ENCODE data around the gene AKTIP. TPM values are rescaled to one million over a fixed set of nuclear protein-coding genes. Genes with fewer than 3 reads are reported as not detected.

The AKTIP gene
- total RNA-seq, 2 experiments from 2014 or later = 12.4 to 17.9 TPM

- H3K4me1 ChIP-seq (ENCODE audit: insufficient read depth, low read length, poor library complexity, severe bottlenecking) = no peaks in the 10 kb centered on the region
- H3K4me2 ChIP-seq (ENCODE audit: low read length) = no peak overlapping the region
- no peak overlapping the region for H2AFZ ChIP-seq (ENCODE audit: low read length)
- no peak overlapping the region for H3K27ac ChIP-seq (ENCODE audit: low read depth, low read length, poor library complexity, severe bottlenecking)
- intact Hi-C loops (cut with micrococcal nuclease; ENCODE audit: unreplicated experiment) = no loop called here
- H4K20me1 ChIP-seq (ENCODE audit: insufficient read depth, low read length) = no peaks in the 10 kb centered on the region
- H3K4me3 ChIP-seq (ENCODE audit: low read depth, low read length, poor library complexity, severe bottlenecking) = no peak overlapping the region
- DNase-seq (ENCODE audit: low spot score) = no peak
- H3K9me2 ChIP-seq (ENCODE audit: insufficient read depth, low read length) = no peaks in the 10 kb centered on the region
- H3K79me2 ChIP-seq (ENCODE audit: insufficient read depth, low read depth, low read length) = no peaks in the 10 kb centered on the region
- peaks cover 27% of the 10 kb centered on the region for H3K9me3 ChIP-seq (ENCODE audit: low read length)
- ChIA-PET CTCF (ENCODE audit: unreplicated experiment) (no interaction called here), POLR2A (no interaction called here)
- TF ChIP-seq EZH2phosphoT487 (IDR thresholded peaks at IDR 0.05; ENCODE audit: borderline replicate concordance, low read depth, low read length) = no peak
- no peak for TF ChIP-seq CTCF (conservative IDR thresholded peaks at IDR 0.05; ENCODE audit: low read length)
- H3K36me3 ChIP-seq (ENCODE audit: insufficient read depth, low read length) = peaks cover 96% of the 10 kb centered on the region
- BruUV-seq (replicated peaks) = no TSS peak
Measured at GRCh38 chr16:53484542-53484941, 18.5 kb downstream of the AKTIP start.

- H3K27ac ChIP-seq (ENCODE audit: low read depth, low read length, poor library complexity, severe bottlenecking) = no peak overlapping the region
- DNase-seq (ENCODE audit: low spot score) = no peak
- BruUV-seq (replicated peaks) = no TSS peak
- no peaks in the 10 kb centered on the region for H3K9me2 ChIP-seq (ENCODE audit: insufficient read depth, low read length)
- ChIA-PET POLR2A (interaction anchor here (0.6 to 1.3 kb wide), 2 partner anchors 11 to 1227 kb away, joined by 3 to 5 read pairs; no protein-coding TSS in a partner anchor), CTCF (ENCODE audit: unreplicated experiment) (no interaction called here)
- TF ChIP-seq CTCF (conservative IDR thresholded peaks at IDR 0.05; ENCODE audit: low read length) = no peak
- no peak for TF ChIP-seq EZH2phosphoT487 (IDR thresholded peaks at IDR 0.05; ENCODE audit: borderline replicate concordance, low read depth, low read length)
- H3K36me3 ChIP-seq (ENCODE audit: insufficient read depth, low read length) = peaks cover 99% of the 10 kb centered on the region
- intact Hi-C loops (cut with micrococcal nuclease; ENCODE audit: unreplicated experiment) = no loop called here
- H3K9me3 ChIP-seq (ENCODE audit: low read length) = peaks cover 32% of the 10 kb centered on the region
- H3K4me2 ChIP-seq (ENCODE audit: low read length) = no peak overlapping the region
- no peak overlapping the region for H3K4me3 ChIP-seq (ENCODE audit: low read depth, low read length, poor library complexity, severe bottlenecking)
- no peaks in the 10 kb centered on the region for H3K79me2 ChIP-seq (ENCODE audit: insufficient read depth, low read depth, low read length)
- no peaks in the 10 kb centered on the region for H4K20me1 ChIP-seq (ENCODE audit: insufficient read depth, low read length)
- no peak overlapping the region for H2AFZ ChIP-seq (ENCODE audit: low read length)
- no peaks in the 10 kb centered on the region for H3K4me1 ChIP-seq (ENCODE audit: insufficient read depth, low read length, poor library complexity, severe bottlenecking)
Measured at GRCh38 chr16:53482123-53482522, 20.9 kb downstream of the AKTIP start.

GRCh38 chr16:53480394-53480793, 22.6 kb downstream of the AKTIP start:
- ChIA-PET POLR2A (interaction anchor here (1.5 kb wide), 1 partner anchor 10 kb away, joined by 3 read pairs; no protein-coding TSS in a partner anchor), CTCF (ENCODE audit: unreplicated experiment) (no interaction called here)
- no peak overlapping the region for H3K27ac ChIP-seq (ENCODE audit: low read depth, low read length, poor library complexity, severe bottlenecking)
- intact Hi-C loops (cut with micrococcal nuclease; ENCODE audit: unreplicated experiment) = no loop called here
- DNase-seq (ENCODE audit: low spot score) = no peak
- H2AFZ ChIP-seq (ENCODE audit: low read length) = no peak overlapping the region
- no peaks in the 10 kb centered on the region for H3K9me2 ChIP-seq (ENCODE audit: insufficient read depth, low read length)
- H3K4me1 ChIP-seq (ENCODE audit: insufficient read depth, low read length, poor library complexity, severe bottlenecking) = no peaks in the 10 kb centered on the region
- no peaks in the 10 kb centered on the region for H4K20me1 ChIP-seq (ENCODE audit: insufficient read depth, low read length)
- H3K4me2 ChIP-seq (ENCODE audit: low read length) = no peak overlapping the region
- peaks cover 97% of the 10 kb centered on the region for H3K36me3 ChIP-seq (ENCODE audit: insufficient read depth, low read length)
- H3K9me3 ChIP-seq (ENCODE audit: low read length) = peaks cover 22% of the 10 kb centered on the region; the same call in 1 of the 2 replicates
- no TSS peak for BruUV-seq (replicated peaks)
- no peak for TF ChIP-seq CTCF (conservative IDR thresholded peaks at IDR 0.05; ENCODE audit: low read length)
- no peak for TF ChIP-seq EZH2phosphoT487 (IDR thresholded peaks at IDR 0.05; ENCODE audit: borderline replicate concordance, low read depth, low read length)
- no peaks in the 10 kb centered on the region for H3K79me2 ChIP-seq (ENCODE audit: insufficient read depth, low read depth, low read length)
- H3K4me3 ChIP-seq (ENCODE audit: low read depth, low read length, poor library complexity, severe bottlenecking) = no peak overlapping the region

All from OCI-LY7 (cell line).